HepG2 (cell line): ENCODE data around the gene DCTN3. TPM values are rescaled to one million over a fixed set of nuclear protein-coding genes. Genes with fewer than 3 reads are reported as not detected.

Experiments used
- ATAC-seq: fragments of 200-7000 bp; cut with Tn5 transposase; 3 replicates; pipeline ENCODE4 v1.9.1; 2020; ENCODE audit warnings: mild to moderate bottlenecking, moderate library complexity
- BruUV-seq: library from RNA; stranded (reverse); fragments of 400-500 nt; replicated peaks from 2 replicates; lab custom pipeline; 2021; lab: Mats Ljungman, UMichigan
- CTCF ChIA-PET: fragments of 300-600 bp; formaldehyde crosslinking; extraction: SDS; loops from one replicate; lab custom pipeline; 2021; ENCODE audit warnings: low total read pairs, inconsistent platforms, low intra/inter-chr PET ratio; lab: Yijun Ruan, JAX
- POLR2A ChIA-PET: fragments of 350-600 bp; sonication (Branson Sonifier 250); formaldehyde crosslinking; loops from one replicate; lab custom pipeline; 2020; ENCODE audit warnings: antibody characterized with exemption, inconsistent platforms; lab: Yijun Ruan, JAX
- DNase-seq: peaks from one replicate; pipeline ENCODE4 v3.0.0-alpha.2; 2015; ENCODE audit warnings: low spot score
- FAIRE-seq: peaks from 3 replicates; lab custom pipeline; 2011; peaks lifted over from hg19 to GRCh38; lab: Jason Lieb, UNC
- H2AFZ ChIP-seq: one replicate; pipeline ENCODE4 v1.6.1; 2011; ENCODE audit warnings: low read length, inconsistent platforms
- H3K27ac ChIP-seq: fragments of 300-600 bp; 3 replicates; pipeline ENCODE4 v1.8.0; 2011; ENCODE audit warnings: mixed run types, mild to moderate bottlenecking, mixed read lengths, low read length, inconsistent platforms; ENCODE audit not compliant: insufficient read depth; ENCODE audit errors: extremely low read length
- H3K27me3 ChIP-seq, 2 experiments: fragments of 200-600 bp in 1 of 2; 2 replicates in 1 of 2; 3 replicates in 1 of 2; pipeline versions ENCODE4 v1.6.0 to v1.8.0; 2011; ENCODE audit warnings: low read length in 2 of 2, mild to moderate bottlenecking in 2 of 2, moderate library complexity in 2 of 2, inconsistent platforms in 1 of 2; ENCODE audit not compliant: insufficient read depth in 2 of 2, control insufficient read depth in 1 of 2
- H3K36me3 ChIP-seq, 2 experiments: fragments of 200-600 bp in 1 of 2; replicated peaks in 1 of 2; 2 replicates in 1 of 2; 3 replicates in 1 of 2; pipeline versions ENCODE4 v1.5.1 to v1.8.0; 2011; ENCODE audit warnings: low read length in 2 of 2, inconsistent platforms in 1 of 2; ENCODE audit not compliant: insufficient read depth in 2 of 2, control insufficient read depth in 1 of 2
- H3K4me1 ChIP-seq: 2 replicates; pipeline ENCODE4 v1.5.1; 2012; ENCODE audit warnings: low read length, inconsistent platforms; ENCODE audit not compliant: insufficient read depth
- H3K4me2 ChIP-seq: 2 replicates; pipeline ENCODE4 v1.6.0; 2011; ENCODE audit warnings: low read depth, low read length, inconsistent platforms
- H3K4me3 ChIP-seq, 3 experiments: fragments of 200-600 bp in 1 of 3; sonication (generic), shearing (Covaris generic) in 1 of 3; replicated peaks in 1 of 3; 2 replicates each; pipeline ENCODE4 v1.5.1; 2011 to 2016; ENCODE audit warnings: low read length in 3 of 3, inconsistent platforms in 2 of 3, low read depth in 2 of 3, mild to moderate bottlenecking in 2 of 3, control low read depth in 1 of 3, mixed read lengths in 1 of 3; ENCODE audit not compliant: insufficient read depth in 1 of 3
- H3K79me2 ChIP-seq: one replicate; pipeline ENCODE4 v1.6.1; 2011; ENCODE audit warnings: low read length, inconsistent platforms; ENCODE audit not compliant: insufficient read depth
- H3K9ac ChIP-seq: 2 replicates; pipeline ENCODE4 v1.6.0; 2011; ENCODE audit warnings: mild to moderate bottlenecking, low read depth, low read length, inconsistent platforms; ENCODE audit not compliant: insufficient read depth
- H3K9me3 ChIP-seq: 2 replicates; pipeline ENCODE4 v1.5.1; 2012; ENCODE audit warnings: mild to moderate bottlenecking, low read length
- H4K20me1 ChIP-seq: 2 replicates; pipeline ENCODE4 v1.6.0; 2011; ENCODE audit warnings: inconsistent platforms, mild to moderate bottlenecking, low read length, moderate library complexity; ENCODE audit not compliant: insufficient read depth
- FOXA1 ChIP-seq, 2 experiments: fragments of 450-650 bp in 1 of 2; sonication (generic) in 1 of 2; formaldehyde crosslinking in 1 of 2; IDR thresholded peaks; 2 replicates each; pipeline versions ENCODE4 v1.4.0 to v1.6.1; 2016 to 2020; ENCODE audit warnings: missing genetic modification reagents in 1 of 2
- GTF2F1 ChIP-seq: fragments of 150-350 bp; IDR thresholded peaks from 2 replicates; pipeline ENCODE4 v1.6.1; 2014; ENCODE audit warnings: low read length
- HIVEP1 ChIP-seq: sonication (generic); formaldehyde crosslinking; IDR thresholded peaks from 2 replicates; pipeline ENCODE4 v1.4.0; 2020; ENCODE audit warnings: mild to moderate bottlenecking, missing genetic modification reagents
- HNRNPUL1 ChIP-seq: fragments of 200-400 bp; formaldehyde crosslinking; IDR thresholded peaks from 2 replicates; pipeline ENCODE4 v1.6.1; 2017; ENCODE audit warnings: low read depth, mild to moderate bottlenecking, low read length, moderate library complexity
- MZF1 ChIP-seq: sonication (generic); formaldehyde crosslinking; IDR thresholded peaks from 2 replicates; pipeline ENCODE4 v1.8.1; 2023; ENCODE audit warnings: mild to moderate bottlenecking, missing genetic modification reagents, borderline replicate concordance
- RORA ChIP-seq: sonication (generic); formaldehyde crosslinking; IDR thresholded peaks from 2 replicates; pipeline ENCODE4 v1.5.0; 2020; ENCODE audit warnings: mild to moderate bottlenecking, missing genetic modification reagents, moderate library complexity
- ZFYVE20 ChIP-seq: sonication (generic); formaldehyde crosslinking; IDR thresholded peaks from 2 replicates; pipeline ENCODE4 v1.8.0; 2023; ENCODE audit warnings: low read depth, mild to moderate bottlenecking, moderate library complexity, missing genetic modification reagents, borderline replicate concordance
- ZNF33B ChIP-seq: sonication (generic); formaldehyde crosslinking; IDR thresholded peaks from 2 replicates; pipeline ENCODE4 v1.5.1; 2020; ENCODE audit warnings: mild to moderate bottlenecking, missing genetic modification reagents
- ZNF557 ChIP-seq: sonication (generic); formaldehyde crosslinking; IDR thresholded peaks from 2 replicates; pipeline ENCODE4 v1.4.0; 2020; ENCODE audit warnings: missing genetic modification reagents
- WGBS: methylation state at CpG from one replicate; pipeline ENCODE4 v1.1.6; 2017; ENCODE audit warnings: low lambda C conversion rate; 5-methylcytosine and 5-hydroxymethylcytosine counted together
- in situ Hi-C: cut with HindIII; loops from 2 replicates; pipeline ENCODE4 v1.10.0; 2017; ENCODE audit warnings: low pct_unique_long_range_greater_than_20kb; ENCODE audit not compliant: extremely low pct_ligation_motif_present
- intact Hi-C: fragments of 100-400 bp; cut with micrococcal nuclease; formaldehyde crosslinking; loops from one replicate; pipeline ENCODE4 v1.10.0; 2022; ENCODE audit not compliant: unreplicated experiment
- polyA plus RNA-seq, 8 experiments: library from polyadenylated mRNA; depleted of rRNA in 3 of 8; stranded (reverse) in 7 of 8; unstranded in 1 of 8; fragments of >200 nt; fragmentation: Illumina TruSeq in 4 of 8; extraction: Trizol in 4 of 8; gene quantifications; 2 replicates each; pipeline versions ENCODE4 v1.2.1 to v1.2.3, GENCODE V29; 2011 to 2016; ENCODE audit warnings: low read depth in 4 of 8, missing spikeins in 1 of 8, mixed read lengths in 1 of 8; ENCODE audit not compliant: insufficient read depth in 1 of 8
- total RNA-seq, 5 experiments: library from RNA; depleted of rRNA; stranded (reverse); fragments of >200 nt; fragmentation: Illumina TruSeq; extraction: Trizol; gene quantifications; 2 replicates each; pipeline ENCODE4 v1.2.3, GENCODE V29; 2016; ENCODE audit warnings: low read depth in 1 of 5
- TF ChIP-seq, protein P1 (sequence below): sonication (generic); formaldehyde crosslinking; IDR thresholded peaks from 2 replicates; pipeline ENCODE4 v1.8.1; 2022; ENCODE audit warnings: low read depth, mild to moderate bottlenecking, missing genetic modification reagents

DCTN3 gene
- total and polyA plus RNA-seq, 2 of the 13 experiments (the other 11 are each of a cell fraction or from before 2014, with no cell fraction given), result 27.4 to 34.5 TPM

DNA sequence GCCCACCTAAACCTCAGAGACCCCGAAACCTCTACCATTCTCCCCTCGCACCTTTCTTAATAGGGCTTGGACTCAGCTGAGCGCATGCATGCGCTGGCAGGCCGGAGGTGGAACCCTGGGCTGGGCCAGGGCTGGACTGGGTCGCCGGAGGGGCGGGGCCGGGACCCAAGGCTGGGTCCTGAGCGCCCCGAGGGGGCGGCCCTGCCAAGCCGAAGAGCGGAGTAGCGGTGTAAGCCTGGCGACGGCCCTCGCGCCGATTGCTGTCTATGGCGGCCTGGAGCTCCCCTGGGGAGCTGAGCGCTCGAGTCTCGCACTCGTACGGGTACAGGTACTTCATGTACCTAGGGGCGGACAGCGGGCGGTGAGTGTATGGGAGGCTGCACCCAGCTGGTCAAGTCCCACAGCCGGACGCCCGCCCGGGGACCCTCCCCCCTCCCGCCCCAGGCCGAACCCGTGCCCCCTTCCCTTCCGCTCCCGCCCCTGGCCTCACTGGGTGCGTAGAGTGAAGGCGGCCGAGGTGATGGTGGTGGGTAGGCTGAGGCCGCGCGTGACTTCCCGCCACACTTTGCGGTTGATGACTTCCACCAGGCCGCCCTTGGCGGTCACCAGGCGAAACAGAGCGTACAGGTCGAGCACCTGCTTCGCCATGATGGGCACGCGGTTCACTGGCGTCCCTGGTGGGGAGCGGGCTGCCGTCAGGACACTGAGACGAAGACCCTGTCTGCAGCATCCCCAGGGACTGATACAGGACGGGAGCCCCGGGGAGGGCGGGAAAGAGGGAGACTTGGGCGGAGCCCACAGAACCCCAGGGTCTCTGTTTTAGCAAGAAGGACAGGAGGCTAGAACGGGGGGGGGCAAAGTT lies 3.3 kb upstream of the DCTN3 start:
- H3K79me2 ChIP-seq, result no peaks in the 10 kb centered on the region
- H4K20me1 ChIP-seq, result no peaks in the 10 kb centered on the region
- peaks cover 28% of the 10 kb centered on the region for H3K4me1 ChIP-seq
- FAIRE-seq, result no peak
- no peaks in the 10 kb centered on the region for H3K36me3 ChIP-seq
- no peak for DNase-seq
- no peak overlapping the region for H2AFZ ChIP-seq
- in situ Hi-C loops (no loop called here), intact Hi-C loops (no loop called here)
- H3K9ac ChIP-seq, result no peak overlapping the region
- no TSS peak for BruUV-seq
- H3K4me3 ChIP-seq, result no peak overlapping the region
- no peak overlapping the region for H3K4me2 ChIP-seq
- TF ChIP-seq FOXA1 (IDR thresholded peaks at IDR 0.05) (no peak), FOXA1 (CRISPR knock-in tag; IDR thresholded peaks at IDR 0.05) (no peak), ZNF557 (no peak), HNRNPUL1 (no peak), MZF1 (no peak), GTF2F1 (no peak), HIVEP1 (CRISPR knock-in tag) (no peak), ZFYVE20 (CRISPR knock-in tag) (no peak), ZNF33B (no peak), RORA (CRISPR knock-in tag) (no peak)
- TF ChIP-seq, protein P1, sequence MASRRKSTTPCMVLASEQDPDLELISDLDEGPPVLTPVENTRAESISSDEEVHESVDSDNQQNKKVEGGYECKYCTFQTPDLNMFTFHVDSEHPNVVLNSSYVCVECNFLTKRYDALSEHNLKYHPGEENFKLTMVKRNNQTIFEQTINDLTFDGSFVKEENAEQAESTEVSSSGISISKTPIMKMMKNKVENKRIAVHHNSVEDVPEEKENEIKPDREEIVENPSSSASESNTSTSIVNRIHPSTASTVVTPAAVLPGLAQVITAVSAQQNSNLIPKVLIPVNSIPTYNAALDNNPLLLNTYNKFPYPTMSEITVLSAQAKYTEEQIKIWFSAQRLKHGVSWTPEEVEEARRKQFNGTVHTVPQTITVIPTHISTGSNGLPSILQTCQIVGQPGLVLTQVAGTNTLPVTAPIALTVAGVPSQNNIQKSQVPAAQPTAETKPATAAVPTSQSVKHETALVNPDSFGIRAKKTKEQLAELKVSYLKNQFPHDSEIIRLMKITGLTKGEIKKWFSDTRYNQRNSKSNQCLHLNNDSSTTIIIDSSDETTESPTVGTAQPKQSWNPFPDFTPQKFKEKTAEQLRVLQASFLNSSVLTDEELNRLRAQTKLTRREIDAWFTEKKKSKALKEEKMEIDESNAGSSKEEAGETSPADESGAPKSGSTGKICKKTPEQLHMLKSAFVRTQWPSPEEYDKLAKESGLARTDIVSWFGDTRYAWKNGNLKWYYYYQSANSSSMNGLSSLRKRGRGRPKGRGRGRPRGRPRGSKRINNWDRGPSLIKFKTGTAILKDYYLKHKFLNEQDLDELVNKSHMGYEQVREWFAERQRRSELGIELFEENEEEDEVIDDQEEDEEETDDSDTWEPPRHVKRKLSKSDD, result no peak
- CTCF ChIA-PET, result no interaction called here
- H3K27me3 ChIP-seq, result peaks cover 4 to 20% of the 10 kb centered on the region in 2 experiments; a peak in 3 of 5 replicates
- no peaks in the 10 kb centered on the region for H3K9me3 ChIP-seq
- POLR2A ChIA-PET, result no interaction called here
- 69% methylated on average over 39 of the region's 63 CpGs for WGBS
- no peak overlapping the region for H3K27ac ChIP-seq
- ATAC-seq, result no peak
